ENCODE data around the gene AQP1. TPM values are rescaled to one million over a fixed set of nuclear protein-coding genes. Genes with fewer than 3 reads are reported as not detected.

Gene AQP1
- polyA plus RNA-seq, 1 experiment: 0.32 TPM

DNA sequence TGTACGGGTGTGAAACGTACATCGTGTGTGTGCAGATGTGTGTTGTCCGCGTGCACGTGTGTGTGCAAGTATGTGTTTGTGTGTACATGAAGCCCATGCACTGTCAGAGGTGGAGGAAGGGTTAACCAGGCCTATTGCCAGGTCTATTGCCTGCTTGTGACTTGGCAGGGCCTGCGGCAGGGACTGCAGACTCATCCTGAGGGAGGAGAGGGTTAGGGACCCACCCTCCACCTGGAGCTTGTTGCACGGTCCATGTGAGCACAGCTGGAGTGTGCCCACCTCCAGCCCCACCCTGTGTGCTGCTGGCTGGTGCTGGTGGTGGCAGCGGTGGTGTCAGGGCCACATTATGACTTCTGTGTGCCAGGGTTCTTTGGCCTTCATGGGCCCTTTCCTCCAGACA, 7.1 kb upstream of the AQP1 start:
- H3K27ac ChIP-seq (ENCODE audit: low read depth, low read length): no peak overlapping the region
- H3K27me3 ChIP-seq (ENCODE audit: control insufficient read depth, insufficient read depth, low read length): no peaks in the 10 kb centered on the region
- no peaks in the 10 kb centered on the region; the same call in 1 of the 2 replicates for H3K9me3 ChIP-seq (ENCODE audit: control insufficient read depth, insufficient read depth, low read length)
- no peak for DNase-seq (ENCODE audit: low read depth, low spot score)
- POLR2A ChIA-PET: no interaction called here
- CTCF ChIA-PET: no interaction called here
- no peak overlapping the region for H3K4me3 ChIP-seq (ENCODE audit: low read depth, low read length)
- TF ChIP-seq, protein P1, sequence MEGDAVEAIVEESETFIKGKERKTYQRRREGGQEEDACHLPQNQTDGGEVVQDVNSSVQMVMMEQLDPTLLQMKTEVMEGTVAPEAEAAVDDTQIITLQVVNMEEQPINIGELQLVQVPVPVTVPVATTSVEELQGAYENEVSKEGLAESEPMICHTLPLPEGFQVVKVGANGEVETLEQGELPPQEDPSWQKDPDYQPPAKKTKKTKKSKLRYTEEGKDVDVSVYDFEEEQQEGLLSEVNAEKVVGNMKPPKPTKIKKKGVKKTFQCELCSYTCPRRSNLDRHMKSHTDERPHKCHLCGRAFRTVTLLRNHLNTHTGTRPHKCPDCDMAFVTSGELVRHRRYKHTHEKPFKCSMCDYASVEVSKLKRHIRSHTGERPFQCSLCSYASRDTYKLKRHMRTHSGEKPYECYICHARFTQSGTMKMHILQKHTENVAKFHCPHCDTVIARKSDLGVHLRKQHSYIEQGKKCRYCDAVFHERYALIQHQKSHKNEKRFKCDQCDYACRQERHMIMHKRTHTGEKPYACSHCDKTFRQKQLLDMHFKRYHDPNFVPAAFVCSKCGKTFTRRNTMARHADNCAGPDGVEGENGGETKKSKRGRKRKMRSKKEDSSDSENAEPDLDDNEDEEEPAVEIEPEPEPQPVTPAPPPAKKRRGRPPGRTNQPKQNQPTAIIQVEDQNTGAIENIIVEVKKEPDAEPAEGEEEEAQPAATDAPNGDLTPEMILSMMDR (IDR thresholded peaks at IDR 0.05; ENCODE audit: low read depth, low read length): no peak

- ChIA-PET POLR2A (no interaction called here), CTCF (no interaction called here)
- Histone ChIP-seq H3K27ac (ENCODE audit: low read depth, low read length) (no peak overlapping the region), H3K27me3 (ENCODE audit: control insufficient read depth, insufficient read depth, low read length) (no peaks in the 10 kb centered on the region), H3K4me3 (ENCODE audit: low read depth, low read length) (no peak overlapping the region), H3K9me3 (ENCODE audit: control insufficient read depth, insufficient read depth, low read length) (no peaks in the 10 kb centered on the region; the same call in 1 of the 2 replicates)
- DNase-seq (ENCODE audit: low read depth, low spot score): no peak
- TF ChIP-seq, protein P1 (IDR thresholded peaks at IDR 0.05; ENCODE audit: low read depth, low read length): no peak
These were observed 6.3 kb upstream of the AQP1 start for GRCh38 chr7:30905078-30906012.

DNA sequence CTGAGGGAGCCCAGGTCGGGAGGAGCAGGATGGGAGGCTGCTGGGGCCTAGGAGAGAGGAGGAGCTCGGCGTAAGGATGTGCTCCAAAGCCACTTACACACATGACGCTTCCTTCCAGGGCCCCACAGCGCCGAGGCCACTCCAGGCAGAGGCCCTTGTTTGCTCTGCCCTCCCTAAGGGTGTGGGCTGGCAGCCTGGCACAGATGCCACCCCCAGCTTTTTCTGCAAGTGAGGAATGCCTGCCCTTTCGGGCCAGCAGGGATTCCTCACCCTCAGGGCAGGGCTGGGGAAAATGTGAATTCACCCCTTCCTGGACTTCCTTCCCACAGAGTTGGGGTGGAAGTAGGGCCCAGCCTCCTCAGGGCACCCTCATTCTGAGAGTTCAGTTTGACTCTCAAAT, 5.6 kb upstream of the AQP1 start:
- Histone ChIP-seq H3K27me3 (ENCODE audit: control insufficient read depth, insufficient read depth, low read length) (peaks cover 2% of the 10 kb centered on the region), H3K4me3 (ENCODE audit: low read depth, low read length) (no peak overlapping the region), H3K9me3 (ENCODE audit: control insufficient read depth, insufficient read depth, low read length) (no peaks in the 10 kb centered on the region; the same call in 1 of the 2 replicates), H3K27ac (ENCODE audit: low read depth, low read length) (no peak overlapping the region)
- ChIA-PET POLR2A (no interaction called here), CTCF (no interaction called here)
- TF ChIP-seq, protein P1 (IDR thresholded peaks at IDR 0.05; ENCODE audit: low read depth, low read length): no peak
- no peak for DNase-seq (ENCODE audit: low read depth, low spot score)

DNA sequence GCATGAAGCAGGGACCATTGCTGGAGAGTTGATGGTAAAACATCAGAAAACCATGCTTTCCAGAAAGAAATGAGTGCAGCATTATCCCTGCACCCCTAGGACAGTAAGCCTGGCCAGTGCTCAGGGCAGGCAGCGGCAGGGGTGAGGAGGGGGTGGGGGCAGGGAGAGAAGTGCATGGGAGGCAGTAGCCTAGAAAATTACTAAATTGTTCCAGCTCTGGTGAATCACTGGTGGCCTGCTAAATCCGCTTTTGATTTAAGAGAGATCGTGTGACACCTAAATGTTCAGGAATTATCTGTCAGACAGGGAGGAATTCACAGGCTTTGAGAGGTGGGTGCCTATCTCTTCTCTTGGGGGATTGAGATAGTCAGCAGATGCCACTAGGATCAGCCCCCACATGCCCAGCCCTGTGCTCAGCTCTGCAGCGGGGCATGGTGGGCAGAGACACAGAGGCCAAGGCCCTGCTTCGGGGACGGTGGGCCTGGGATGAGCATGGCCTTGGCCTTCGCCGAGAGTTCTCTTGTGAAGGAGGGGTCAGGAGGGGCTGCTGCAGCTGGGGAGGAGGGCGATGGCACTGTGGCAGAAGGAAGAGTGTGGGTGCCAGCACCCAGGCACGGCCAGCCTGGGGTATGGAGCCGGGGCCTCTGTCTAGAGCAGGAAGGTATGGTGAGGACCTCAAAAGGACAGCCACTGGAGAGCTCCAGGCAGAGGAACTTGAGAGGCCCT, 5.0 kb upstream of the AQP1 start:
- Histone ChIP-seq H3K27me3 (ENCODE audit: control insufficient read depth, insufficient read depth, low read length) (peaks cover 2% of the 10 kb centered on the region), H3K27ac (ENCODE audit: low read depth, low read length) (no peak overlapping the region), H3K4me3 (ENCODE audit: low read depth, low read length) (no peak overlapping the region), H3K9me3 (ENCODE audit: control insufficient read depth, insufficient read depth, low read length) (no peaks in the 10 kb centered on the region; the same call in 1 of the 2 replicates)
- ChIA-PET POLR2A (no interaction called here), CTCF (interaction anchor here (0.5 to 2.6 kb wide), 2 partner anchors 29 to 32 kb away, joined by 7 to 9 read pairs; no protein-coding TSS in a partner anchor)
- TF ChIP-seq, protein P1 (IDR thresholded peaks at IDR 0.05; ENCODE audit: low read depth, low read length): no peak
- DNase-seq (ENCODE audit: low read depth, low spot score): no peak

Data from AG04450 (cell line).